GM19452 (cell line): Measurements from ENCODE around the gene IGF2R.
"Not testable (repeated sequence)": the region's sequence is repeated elsewhere in the genome, so short reads cannot be mapped to it uniquely, and the experiment has no call there.

Experiments
- ATAC-seq: cut with Tn5 transposase; IDR thresholded peaks from one replicate; pipeline ENCODE4 v1.9.1; 2021; ENCODE audit not compliant: unreplicated experiment

IGF2R gene

GRCh38 chr6:160120087-160120486 lies 151.2 kb downstream of the IGF2R start:
- ATAC-seq, result no peak

DNA sequence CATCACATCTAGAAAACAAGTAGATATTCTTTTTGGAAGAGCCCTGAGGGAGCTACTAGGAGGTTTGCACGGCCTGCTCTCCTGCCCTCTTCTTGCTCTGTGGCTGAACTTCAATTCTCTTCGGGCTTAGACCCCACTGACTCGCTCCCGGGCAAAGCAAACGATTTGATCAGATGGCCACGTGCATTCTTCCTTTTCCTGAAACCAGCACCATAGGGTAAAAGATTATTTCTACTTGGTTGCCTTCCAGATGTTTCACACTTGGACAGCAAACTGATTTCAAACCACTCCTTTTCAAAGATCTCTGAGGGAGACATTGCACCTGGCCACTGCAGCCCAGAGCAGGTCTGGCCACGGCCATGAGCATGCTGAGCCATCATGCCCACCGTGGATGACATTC lies 152.7 kb downstream of the IGF2R start, which contains the start of gene SLC22A1:
Gene SLC22A1 (plus strand): TSS at position 258 of the 400 bp plus-strand sequence. CDS start 121 bp downstream, at position 379.
- ATAC-seq, result no peak

DNA sequence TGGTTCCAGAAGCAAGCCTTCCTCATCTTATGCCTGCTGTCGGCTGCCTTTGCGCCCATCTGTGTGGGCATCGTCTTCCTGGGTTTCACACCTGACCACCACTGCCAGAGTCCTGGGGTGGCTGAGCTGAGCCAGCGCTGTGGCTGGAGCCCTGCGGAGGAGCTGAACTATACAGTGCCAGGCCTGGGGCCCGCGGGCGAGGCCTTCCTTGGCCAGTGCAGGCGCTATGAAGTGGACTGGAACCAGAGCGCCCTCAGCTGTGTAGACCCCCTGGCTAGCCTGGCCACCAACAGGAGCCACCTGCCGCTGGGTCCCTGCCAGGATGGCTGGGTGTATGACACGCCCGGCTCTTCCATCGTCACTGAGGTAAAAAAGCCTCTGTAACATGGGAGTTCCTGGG lies 153.1 kb downstream of the IGF2R start:
- no peak for ATAC-seq

DNA sequence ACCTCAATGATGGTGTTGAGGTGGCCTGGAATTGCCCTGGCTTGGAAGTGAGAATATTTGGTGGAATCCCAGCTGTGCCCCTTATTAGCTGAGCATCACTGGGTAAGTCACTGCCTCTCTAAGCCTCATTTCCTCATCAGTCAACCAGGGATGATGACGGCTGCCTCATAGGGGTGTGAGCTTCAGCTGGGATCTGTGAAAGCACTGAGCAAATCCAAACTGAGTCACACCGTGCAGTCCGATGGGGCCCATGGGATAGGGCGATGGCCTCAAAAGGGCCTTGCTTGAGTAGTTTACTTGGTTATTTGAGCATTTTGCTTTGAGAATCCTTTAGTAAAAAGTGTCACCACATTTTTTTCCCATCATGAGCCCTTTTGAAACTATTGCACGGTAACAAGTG lies 153.9 kb downstream of the IGF2R start:
- ATAC-seq, result no peak

DNA sequence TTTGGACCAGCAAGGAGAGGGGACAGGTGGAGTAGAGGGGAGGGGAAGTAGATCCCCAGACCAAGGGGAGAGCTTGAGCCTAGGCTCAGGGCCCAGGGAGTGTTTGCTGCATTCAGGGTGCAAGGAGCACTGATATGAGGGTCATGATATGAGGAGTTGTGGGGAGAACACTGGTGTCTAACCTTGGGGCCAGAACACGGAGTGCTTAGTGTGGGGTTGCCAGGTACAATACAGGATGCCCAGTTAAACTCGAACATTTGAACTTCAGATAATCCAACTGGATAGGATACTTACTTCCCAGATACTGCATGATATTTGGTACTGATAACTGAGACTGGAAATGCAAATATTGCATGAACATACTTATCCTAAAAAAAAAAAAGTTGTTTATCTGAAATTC lies 155.1 kb downstream of the IGF2R start:
- no peak for ATAC-seq

GRCh38 chr6:160124605-160125004 lies 155.7 kb downstream of the IGF2R start:
- no peak for ATAC-seq

DNA sequence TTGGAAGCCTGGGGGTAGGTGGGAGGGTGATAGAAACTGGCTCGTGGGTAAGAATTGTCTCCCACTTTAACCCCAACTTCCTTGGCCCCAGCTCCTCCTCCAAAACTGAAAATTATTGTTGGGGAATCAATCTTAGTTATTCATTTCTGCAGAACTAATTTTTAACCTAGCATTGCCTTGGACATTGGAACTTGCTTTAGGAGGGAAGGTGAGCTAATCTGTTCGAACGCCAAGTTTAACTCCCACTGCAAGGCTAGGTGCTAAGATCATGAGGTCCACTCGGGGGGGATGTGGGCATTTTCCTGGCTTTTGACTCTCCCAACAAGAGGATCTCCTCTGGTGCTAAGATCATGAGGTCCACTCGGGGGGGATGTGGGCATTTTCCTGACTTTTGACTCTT lies 156.2 kb downstream of the IGF2R start:
- not testable (repeated sequence) for ATAC-seq

DNA sequence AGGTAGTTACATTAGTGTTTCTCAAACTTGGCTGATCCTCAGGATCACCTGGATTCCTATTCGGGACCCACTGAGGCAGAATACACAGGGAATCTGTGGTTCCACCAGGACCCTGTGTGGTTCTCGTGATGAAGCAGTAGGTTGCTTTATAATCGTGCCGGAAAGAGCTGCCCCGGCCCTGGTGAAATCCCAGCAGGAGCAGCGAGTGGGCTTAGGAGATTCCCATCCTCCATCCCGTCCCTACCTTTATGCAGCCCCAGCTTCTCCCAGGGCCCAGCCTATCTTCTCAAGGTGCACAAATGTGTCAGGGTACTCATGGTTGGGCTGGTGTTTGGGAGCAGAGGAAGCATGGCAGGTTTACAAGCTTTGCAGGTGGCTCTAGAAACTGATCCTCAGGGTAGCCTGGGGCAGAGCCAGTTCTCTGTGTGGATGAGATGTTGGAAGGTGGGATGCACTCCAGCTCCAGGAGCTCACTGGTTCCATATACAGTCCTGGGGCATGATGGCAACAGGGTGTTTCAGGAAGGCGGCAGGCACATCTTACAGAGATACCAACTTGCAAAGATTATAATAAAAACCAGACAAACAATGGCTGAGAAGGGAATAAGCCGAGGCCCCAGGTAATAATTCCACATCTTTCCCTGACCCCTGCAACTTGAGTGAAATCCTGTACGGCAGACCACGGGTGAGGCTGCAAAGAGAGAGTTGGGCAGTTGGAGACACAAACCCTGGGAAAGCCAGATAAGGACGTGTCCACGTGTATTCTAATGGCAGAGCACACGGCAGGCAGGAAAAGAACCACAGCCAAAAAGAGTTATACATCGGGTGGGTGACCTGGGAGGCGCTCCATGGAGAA lies 158.6 kb downstream of the IGF2R start:
- no peak for ATAC-seq

DNA sequence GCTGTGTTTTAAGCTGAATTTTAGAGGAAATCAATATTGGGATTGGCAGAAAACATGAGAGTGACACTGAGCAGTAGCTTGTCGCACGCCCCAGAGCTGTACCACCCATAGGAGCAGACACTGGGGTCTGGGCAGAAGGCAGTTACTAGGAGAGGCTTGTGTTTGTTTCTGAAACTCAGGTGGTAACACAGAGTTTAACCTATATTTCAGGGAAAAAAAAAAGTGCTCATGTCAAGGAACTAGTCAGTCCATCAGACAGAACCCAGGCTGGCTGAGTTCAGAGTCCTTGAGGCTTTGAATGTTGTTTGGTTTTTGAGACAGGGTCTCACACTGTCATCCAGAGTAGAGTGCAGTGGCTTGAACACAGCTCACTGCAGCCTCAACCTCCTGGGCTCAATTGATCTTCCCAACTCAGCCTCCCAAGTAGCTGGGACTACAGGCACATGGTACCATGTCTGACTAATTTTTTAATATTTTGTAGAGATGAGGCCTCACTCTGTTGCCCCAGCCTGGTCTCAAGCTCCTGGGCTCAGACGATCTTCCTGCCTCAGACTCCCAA lies 159.3 kb downstream of the IGF2R start:
- ATAC-seq, result no peak

DNA sequence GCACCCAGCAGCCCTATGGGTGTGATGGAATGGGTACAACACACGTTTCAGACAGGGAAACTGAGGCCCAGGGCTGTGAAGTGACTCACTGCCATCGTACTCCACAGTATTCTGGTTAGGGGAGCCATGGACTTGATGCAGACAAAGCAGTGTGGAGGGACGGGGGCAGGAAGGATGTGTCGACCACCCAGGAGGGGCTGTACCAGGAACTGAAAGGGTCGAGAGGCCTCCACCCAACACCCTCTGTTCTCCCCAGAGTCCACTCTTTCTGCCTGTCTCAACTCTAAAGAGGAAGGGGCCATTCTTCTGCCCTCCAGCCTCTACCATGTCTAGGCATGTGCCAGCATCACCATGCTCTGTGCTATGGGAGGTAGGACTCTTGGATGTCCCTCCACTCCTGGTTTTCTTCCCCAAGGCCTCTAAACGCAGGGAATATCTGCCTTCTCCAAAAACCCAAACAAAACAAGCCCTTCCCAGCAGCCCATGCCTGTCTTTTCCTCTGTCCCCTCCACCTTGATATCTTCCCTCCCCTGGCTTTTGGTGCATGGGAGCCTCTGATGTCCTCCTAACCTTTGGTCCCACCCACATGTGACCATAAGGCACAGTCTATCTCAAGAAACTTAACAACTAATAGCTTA lies 160.1 kb downstream of the IGF2R start:
- no peak for ATAC-seq

GRCh38 chr6:160129881-160130615 lies 161.2 kb downstream of the IGF2R start:
- ATAC-seq, result no peak

DNA sequence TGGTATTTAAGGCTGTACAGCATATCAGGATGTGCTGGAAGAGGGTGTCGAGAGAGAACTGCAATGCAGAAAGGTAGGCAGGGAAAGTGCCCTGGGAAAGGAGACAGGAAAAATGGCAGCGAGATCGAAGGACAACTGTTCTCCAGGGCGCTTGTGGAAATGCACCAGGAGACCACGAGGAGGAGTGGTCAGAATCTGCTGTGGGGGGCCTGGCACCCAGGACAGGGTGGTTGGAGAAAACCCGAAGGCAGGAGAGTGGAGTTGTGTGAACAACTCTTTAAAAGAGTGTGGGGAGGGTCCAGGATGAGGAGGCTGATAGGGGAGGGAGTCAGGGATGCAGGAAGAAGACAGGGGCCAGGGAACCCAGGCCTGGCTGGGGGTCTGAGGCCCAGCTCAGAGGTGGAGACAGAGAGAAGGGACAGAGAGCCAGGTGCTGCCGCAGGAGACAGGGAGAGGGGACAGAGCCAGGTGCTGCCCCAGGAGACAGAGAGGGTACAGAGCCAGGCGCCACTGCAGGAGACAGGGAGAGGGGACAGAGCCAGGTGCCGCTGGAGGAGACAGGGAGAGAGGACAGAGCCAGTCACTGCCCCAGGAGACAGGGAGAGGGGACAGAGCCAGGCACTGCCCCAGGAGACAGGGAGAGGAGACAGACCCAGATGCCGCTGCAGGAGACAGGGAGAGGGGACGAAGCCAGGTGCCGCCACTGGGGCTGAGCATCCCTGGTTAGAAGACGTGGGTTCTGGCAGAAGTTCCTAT lies 162.0 kb downstream of the IGF2R start:
- no peak for ATAC-seq

DNA sequence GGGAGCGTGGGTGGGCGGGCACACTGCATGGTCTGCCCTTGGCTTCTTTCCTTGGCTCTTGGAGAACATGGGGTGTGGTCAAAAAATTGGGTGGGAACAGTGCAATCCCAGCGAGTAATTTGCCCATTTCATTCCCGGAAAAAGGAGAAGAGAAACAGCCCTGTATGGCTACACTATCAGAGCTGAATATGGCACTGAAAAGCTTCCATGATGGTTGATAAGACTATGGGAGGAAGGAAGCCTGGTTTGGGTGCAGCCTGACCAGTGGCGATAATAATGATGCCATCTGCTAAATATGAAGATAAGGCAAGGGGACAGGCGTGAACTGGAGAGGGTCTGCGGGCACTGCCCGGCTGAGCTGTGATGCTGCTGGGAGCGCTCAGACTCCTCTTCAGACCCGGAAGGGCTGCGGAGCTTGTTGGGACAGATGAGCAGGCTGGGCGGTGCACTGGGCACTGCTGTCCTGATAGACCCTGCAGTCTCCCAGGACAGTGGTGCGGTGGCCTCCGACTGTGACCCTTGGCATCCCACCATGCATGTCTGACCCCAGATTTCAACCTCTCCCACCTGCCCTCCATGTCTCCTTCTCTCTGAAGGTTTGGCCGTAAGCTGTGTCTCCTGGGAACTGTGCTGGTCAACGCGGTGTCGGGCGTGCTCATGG lies 162.9 kb downstream of the IGF2R start:
- ATAC-seq, result no peak

GRCh38 chr6:160132297-160132637 lies 163.4 kb downstream of the IGF2R start:
- ATAC-seq, result no peak

GRCh38 chr6:160132776-160133338 lies 164.0 kb downstream of the IGF2R start:
- ATAC-seq, result no peak

GRCh38 chr6:160133441-160134336 lies 164.8 kb downstream of the IGF2R start:
- no peak for ATAC-seq

GRCh38 chr6:160134337-160134751 lies 165.5 kb downstream of the IGF2R start:
- not testable (repeated sequence) for ATAC-seq

GRCh38 chr6:160134779-160135547 lies 166.1 kb downstream of the IGF2R start:
- no peak for ATAC-seq
